HG03103 (cell line): ENCODE results near the gene FFAR1.

Source experiments
- ATAC-seq: cut with Tn5 transposase; IDR thresholded peaks from one replicate; pipeline ENCODE4 v1.9.1; 2021; ENCODE audit warnings: low read depth; ENCODE audit not compliant: unreplicated experiment

Gene FFAR1

DNA sequence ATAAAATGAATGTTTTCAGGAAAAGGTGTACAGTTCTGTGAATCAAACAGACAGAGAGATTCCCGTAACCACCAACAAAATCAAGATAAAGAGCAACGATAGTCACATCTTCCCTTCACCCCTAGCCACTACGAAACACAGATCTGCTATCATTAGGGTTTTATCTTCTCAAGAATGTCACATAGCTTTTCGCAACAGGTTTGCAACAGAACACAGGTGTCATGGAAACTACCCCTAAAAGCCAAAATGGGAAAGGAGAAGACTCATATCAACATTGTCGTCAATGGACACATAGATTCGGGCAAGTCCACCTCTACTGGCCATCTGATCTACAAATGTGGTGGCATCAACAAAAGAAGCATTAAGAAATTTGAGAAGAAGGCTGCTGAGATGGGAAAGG lies 34.2 kb downstream of the FFAR1 start:
- no peak for ATAC-seq

- ATAC-seq = no peak
Observed at GRCh38 chr19:35383536-35383935, 35.8 kb downstream of the FFAR1 start.

GRCh38 chr19:35388277-35389054 lies 40.8 kb downstream of the FFAR1 start:
- ATAC-seq = no peak

GRCh38 chr19:35389192-35389861 lies 41.6 kb downstream of the FFAR1 start:
- ATAC-seq = no peak

DNA sequence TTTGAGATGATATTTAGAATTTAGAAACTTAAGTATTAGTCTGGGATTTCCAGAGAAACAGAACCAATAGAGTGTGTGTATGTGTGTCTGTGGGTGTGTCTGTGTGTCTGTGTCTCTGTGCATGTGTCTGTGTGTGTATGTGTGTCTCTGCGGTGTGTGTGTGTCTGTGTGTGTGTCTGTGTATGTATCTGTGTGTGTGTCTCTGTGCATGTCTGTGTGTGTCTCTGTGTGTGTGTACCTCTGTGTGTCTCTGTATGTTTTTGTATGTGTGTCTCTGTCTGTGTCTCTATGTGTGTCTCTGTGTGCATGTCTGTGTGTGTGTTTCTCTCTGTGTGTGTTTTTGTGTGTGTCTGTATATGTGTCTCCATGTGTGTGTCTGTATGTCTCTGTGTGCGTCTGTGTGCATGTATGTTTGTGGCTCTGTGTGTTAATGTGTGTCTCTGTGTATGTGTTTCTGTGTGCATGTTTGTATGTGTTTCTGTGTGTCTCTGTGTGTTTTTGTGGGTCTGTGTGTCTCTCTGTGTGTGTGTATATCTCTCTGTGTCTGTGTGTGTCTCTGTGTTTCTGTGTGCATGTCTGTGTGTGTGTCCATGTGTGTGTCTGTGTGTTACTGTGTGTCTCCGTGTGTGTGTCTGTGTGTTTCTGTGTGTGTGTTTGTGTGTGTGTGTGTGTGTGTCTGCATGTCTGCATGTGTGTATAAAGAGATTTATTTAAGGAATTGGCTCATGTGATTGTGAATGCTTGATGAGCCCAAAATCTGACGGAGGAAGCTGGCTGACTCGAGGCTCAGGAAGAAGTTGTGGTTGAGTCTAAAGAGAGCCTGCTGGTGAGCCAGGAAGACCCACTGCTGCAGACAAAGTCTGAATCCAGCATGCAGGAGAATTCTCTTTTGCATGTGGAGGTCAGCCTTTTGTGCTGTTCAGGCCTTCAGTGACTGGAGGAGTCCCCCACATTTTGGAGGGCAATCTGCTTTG lies 45.3 kb downstream of the FFAR1 start:
- ATAC-seq = no peak

GRCh38 chr19:35395382-35396199 lies 47.9 kb downstream of the FFAR1 start:
- no peak for ATAC-seq

DNA sequence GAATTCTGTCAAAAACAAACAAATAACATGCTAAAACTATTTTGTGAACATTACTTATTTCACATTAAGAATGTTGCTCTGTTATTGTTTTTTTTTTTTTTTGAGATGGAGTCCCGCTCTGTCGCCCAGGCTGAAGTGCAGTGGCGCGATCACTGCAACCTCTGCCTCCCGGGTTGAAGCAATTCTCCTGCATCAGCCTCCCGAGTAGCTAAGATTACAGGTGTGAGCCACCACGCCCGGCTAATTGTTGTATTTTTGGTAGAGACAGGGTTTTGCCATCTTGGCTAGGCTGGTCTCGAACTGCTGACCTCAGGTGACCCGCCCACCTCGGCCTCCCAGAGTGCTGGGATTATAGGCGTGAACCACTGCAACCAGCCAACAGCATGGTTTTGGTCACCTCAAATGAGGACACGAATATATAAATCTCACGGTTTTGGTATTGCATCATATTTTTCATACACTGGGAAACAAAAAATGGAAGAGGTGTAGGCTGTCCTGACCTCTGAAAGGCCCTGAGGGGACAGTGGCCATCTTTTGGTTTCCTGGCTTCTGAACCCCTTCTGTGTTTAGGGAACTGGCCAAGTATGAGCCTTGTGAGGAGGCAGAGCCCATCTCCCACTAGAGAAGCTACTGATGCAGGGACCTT lies 48.7 kb downstream of the FFAR1 start:
- no peak for ATAC-seq

GRCh38 chr19:35397064-35397463 lies 49.4 kb downstream of the FFAR1 start:
- no peak for ATAC-seq
